GM19035 (cell line): ENCODE data around the gene SLC7A4.
"Not testable (repeated sequence)": the region's sequence is repeated elsewhere in the genome, so short reads cannot be mapped to it uniquely, and the experiment has no call there.

Experiments
- ATAC-seq: cut with Tn5 transposase; IDR thresholded peaks from one replicate; pipeline ENCODE4 v1.9.1; 2021; ENCODE audit not compliant: unreplicated experiment

Gene SLC7A4

GRCh38 chr22:21043860-21044535 is 11.6 kb upstream of the SLC7A4 start:
- ATAC-seq, result no peak

DNA sequence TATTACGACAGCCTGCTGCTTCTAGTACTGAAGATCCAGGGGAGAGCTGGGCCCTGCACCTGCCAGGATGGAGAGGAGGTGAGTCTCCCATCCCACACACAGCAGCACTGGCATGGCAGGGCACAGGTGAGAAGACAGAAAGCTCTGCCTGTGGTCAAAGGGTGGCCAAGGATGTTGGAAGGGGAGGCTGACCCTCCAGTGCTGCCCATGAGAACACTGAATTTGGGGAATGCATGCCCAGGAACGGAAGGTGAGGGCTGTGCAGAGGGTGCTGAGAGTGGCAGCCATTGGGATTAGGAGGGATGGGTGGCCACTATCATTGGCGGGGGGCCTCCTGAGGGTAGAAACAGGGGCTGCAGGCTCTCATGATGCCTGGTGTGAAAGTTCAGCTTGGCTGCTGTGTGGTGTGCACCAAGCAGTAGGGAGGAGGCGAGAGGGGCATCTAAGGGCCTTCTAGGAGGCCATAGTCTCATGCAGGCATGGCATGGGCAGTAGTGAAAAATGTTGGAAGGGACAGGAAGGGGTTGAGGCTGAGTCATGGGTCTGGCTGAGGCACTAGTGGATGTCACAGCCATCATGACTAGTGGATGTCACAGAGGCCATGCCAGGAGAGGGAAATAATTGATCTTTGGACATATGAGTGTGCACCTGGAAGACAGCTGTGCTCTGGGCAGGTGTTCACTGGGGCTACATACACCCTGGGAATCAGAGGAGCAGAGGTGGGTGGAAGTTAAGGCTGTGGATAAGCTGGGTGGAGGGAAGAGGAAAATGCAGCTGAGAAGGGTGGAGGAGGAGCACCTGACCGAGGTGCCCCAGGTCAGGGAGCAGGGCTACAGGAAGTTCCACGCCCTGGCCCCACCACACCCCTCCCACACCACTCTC is 10.9 kb upstream of the SLC7A4 start:
- no peak for ATAC-seq

- no peak for ATAC-seq
Measured at GRCh38 chr22:21041937-21042336, 9.6 kb upstream of the SLC7A4 start.

- ATAC-seq, result not testable (repeated sequence)
Measured at GRCh38 chr22:21039158-21039557, 6.8 kb upstream of the SLC7A4 start.

- no peak for ATAC-seq
Measured at GRCh38 chr22:21038405-21038804, 6.0 kb upstream of the SLC7A4 start.

- no peak for ATAC-seq
Measured at GRCh38 chr22:21034989-21035388, 2.6 kb upstream of the SLC7A4 start.

DNA sequence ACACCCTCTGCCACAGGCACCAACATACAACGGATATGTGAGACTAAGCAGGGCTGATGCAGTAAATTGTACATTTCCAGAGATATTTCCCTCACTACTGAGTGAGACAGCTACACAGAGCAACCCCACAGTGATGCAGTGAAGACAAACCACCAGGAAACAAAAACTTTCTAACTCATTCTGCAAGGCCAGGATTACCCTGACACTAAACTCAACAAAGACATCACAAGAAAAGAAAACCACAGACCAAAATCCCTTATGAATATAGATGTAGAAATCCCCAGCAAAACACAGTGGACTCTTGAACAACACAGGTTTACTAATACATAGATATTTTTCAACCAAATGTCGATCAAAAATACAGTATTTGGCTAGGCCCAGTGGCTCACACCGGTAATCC is 1.5 kb upstream of the SLC7A4 start:
- no peak for ATAC-seq

DNA sequence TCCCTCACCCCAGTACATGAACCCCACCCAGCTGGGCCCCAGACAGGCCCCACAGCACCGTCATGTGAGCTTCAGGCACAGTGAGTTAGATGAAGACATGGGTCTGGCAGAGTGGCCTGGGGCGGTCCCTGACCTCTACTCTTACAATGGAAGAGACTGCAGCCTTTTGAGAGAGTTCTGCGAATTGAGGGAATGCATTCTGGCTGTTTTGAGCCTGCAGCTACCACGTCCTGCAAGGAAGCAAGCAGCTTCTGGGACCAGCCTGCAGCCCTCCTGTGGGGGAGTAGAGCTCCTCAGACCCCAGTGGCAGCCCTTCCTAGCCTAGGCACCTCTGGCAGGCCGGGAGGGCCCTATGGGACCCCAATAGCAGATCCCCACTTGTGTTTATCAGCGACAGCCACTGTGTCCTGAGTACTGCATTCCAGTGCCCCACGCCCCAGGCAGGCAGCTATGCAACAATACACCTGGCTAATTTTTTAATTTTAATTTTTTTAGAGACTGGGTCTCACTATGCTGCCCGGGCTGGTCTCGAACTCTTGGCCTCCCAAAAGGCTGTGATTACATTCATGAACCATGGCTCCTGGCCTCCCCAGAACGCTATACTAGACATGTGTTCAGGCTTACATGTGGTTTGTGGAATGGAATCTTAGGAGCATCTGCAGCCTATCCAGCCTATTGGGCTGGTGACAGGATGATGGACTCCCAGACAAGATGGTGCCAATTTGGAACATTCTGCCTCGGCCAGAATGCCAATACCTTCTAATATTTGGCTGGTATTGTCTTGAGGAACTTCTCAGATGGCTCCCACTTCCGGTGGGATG is 717 bp upstream of the SLC7A4 start:
- ATAC-seq, result no peak

DNA sequence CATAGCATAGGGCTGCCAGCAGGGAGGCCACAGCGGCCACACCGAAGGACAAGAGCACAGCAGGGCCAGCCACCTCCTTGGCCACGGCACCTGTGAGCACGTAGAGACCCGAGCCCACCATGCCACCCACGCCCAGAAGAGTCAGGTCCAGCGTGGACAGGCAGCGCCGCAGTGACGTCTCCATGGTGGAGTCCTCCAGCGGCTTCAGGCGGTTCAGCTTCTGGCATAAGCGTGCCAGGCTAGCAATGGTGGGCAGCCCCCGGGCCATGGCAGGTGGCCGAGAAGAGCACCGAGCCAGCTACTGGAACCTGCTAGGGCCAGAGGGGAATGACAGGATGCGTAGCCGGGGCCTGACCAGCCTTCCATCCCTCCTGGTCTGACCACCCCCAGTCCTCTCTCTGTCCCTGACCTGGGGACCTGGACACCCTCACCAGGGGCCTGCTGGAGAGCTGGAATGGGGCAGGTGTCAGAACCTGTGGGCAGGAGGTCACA is 770 bp downstream of the SLC7A4 start:
- ATAC-seq, result no peak

DNA sequence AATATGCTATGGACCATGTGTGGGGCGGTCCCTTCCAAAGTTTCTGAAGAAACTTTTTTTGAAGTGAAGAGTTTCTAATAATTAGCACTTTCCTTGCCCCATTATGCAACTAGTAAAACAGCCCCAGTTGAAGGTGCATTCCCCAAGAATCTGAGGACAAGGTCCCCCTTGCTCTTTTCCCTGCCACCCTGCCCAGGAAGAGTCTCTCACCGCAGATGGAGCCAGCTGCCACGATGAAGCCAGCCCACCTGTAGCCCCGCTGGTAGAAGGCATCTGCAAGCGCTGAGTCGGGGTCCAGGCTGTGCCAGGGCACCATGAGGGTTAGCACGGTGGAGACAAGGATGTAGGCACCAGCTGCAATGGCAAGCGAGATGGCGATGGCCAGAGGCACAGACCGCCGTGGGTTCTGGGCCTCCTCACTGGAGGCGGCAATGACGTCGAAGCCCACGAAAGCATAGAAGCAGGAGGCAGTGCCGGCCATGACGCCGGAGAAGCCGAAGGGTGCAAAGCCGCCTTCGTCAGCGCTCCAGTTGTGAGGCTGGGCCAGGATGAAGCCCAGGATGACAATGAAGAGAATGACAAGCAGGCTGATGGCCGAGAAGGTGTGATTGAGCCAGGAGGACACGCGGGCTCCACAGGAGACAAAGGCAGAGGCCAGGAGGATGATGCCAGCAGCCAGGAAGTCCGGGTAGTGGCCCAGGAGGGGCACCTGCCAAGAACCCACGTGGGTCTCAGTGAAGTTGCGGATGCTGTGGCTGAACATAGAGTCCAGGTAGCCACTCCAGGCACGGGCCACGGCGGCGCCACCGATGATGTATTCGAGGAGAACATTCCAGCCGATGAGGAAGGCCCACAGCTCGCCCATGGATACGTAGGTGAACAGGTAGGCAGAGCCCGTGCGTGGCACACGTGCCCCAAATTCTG is 1.5 kb downstream of the SLC7A4 start:
- no peak for ATAC-seq

- ATAC-seq, result no peak
Measured at GRCh38 chr22:21030032-21030431, 2.3 kb downstream of the SLC7A4 start.

- no peak for ATAC-seq
Measured at GRCh38 chr22:21029486-21030025, 2.8 kb downstream of the SLC7A4 start.

DNA sequence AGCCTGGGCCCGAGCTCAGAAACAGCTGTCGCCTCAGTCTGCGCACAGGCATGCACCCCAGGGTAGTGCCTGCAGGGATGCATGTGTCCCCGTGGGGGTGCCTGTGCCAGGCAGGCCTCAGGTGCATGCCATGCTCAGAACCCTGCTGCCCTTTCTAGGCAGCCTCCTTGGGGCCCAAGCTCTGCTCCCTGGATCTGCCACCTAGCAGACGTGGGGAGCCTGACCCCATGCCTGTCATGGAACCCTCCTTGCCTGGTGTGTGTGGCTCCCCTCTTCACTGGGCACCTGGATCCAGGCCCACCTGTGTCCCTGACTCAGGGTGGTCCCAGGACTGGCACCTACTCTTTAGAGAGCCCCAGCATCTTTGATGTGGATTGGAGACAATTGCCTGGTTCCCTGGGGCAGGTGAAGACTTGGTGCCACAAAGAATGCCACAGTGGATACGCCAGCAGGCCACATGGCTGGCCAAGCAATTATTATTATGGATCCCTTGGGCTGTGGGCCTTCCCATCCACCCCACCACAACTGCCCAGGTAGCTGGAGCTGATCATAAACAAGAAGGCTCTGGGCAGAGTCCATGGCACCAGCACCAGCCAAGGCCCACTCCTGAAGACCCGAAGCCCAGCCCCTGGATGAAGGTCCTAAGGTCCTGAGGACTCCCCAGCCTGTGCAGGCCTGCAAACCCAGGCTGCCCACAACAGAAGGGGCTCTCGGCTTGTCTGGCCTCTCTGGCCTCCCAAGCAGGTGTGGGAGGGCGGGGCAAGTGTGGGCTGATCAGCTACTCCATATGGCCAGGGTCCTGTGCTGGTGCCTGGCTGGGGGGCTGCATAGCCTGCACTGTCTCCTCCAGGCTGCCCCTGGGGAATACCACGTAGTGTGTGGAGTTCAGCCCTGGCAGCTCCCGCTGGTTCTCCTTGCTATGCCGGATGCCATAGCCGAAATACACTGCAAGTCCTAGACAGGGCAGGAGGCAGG is 3.8 kb downstream of the SLC7A4 start:
- no peak for ATAC-seq

GRCh38 chr22:21026783-21027692 is 5.3 kb downstream of the SLC7A4 start:
- no peak for ATAC-seq

GRCh38 chr22:21025763-21026755 is 6.3 kb downstream of the SLC7A4 start:
- no peak for ATAC-seq

GRCh38 chr22:21025266-21025665 is 7.1 kb downstream of the SLC7A4 start:
- ATAC-seq, result no peak
